GM12874 (cell line): ENCODE results near the gene SPTLC1.

ENCODE experiments used
- CTCF ChIP-seq: IDR thresholded peaks from 2 replicates; pipeline ENCODE4 v1.5.1; 2011; ENCODE audit warnings: low read depth, mild to moderate bottlenecking, control low read depth, low read length, moderate library complexity; ENCODE audit not compliant: insufficient read depth

SPTLC1 gene

GRCh38 chr9:92029553-92029952, 85.7 kb downstream of the SPTLC1 start:
- TF ChIP-seq CTCF, result no peak

- TF ChIP-seq CTCF, result no peak
Observed at GRCh38 chr9:92026206-92027002, 88.8 kb downstream of the SPTLC1 start.

GRCh38 chr9:92019658-92020057, 95.6 kb downstream of the SPTLC1 start:
- no peak for TF ChIP-seq CTCF

- no peak for TF ChIP-seq CTCF
Observed at GRCh38 chr9:92010705-92011536, 104.3 kb downstream of the SPTLC1 start.

GRCh38 chr9:92008041-92008440, 107.2 kb downstream of the SPTLC1 start:
- TF ChIP-seq CTCF, result no peak

GRCh38 chr9:92004045-92004392, 111.2 kb downstream of the SPTLC1 start:
- TF ChIP-seq CTCF, result no peak

GRCh38 chr9:92003308-92004044, 111.7 kb downstream of the SPTLC1 start:
- no peak for TF ChIP-seq CTCF
